Measurements from ENCODE around the gene HADH.

DNA sequence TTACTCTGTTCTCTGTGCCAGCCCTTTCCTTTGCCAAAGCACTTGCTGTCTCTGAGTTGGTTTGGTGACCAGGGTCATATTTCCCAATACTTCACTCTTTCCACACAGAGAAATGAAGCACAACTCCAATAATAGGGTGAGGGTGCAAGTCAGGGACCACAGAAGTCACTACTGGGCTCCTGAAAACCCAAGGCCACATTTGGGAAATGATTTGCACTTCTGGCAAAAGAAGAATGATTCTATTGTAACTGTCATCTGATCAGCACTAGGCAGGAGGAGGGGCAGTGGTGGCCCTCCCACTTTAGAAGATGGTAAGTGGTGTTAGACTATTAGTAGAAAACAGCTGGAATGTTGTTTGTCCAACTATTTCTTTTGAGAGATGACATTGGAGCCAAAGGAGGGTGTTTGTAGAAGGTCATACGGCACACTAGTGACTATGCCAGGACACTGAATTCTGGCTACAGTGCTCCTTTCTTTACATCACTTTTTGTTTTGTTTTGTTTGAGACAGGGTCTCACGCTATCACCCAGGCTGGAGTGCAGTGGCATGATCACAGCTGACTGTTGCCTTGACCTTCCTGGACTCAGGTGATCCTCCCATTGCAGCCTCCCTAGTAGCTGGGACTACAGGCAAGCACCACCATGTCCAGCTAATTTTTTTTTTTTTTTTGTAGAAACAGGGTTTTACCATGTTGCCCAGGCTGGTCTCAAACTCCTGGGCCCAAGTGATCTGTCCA lies 10.8 kb upstream of the HADH start:
- TF ChIP-seq CTCF (IDR thresholded peaks at IDR 0.05): no peak
- no peak for TF ChIP-seq POLR2A (IDR thresholded peaks at IDR 0.05)

Measured in testis (tissue), 2 donors.